ENCODE data around the gene GRM8. TPM values are rescaled to one million over a fixed set of nuclear protein-coding genes. Genes with fewer than 3 reads are reported as not detected.

GRM8 gene
- total RNA-seq, 1 experiment from 2014 or later = 1.8 TPM

DNA sequence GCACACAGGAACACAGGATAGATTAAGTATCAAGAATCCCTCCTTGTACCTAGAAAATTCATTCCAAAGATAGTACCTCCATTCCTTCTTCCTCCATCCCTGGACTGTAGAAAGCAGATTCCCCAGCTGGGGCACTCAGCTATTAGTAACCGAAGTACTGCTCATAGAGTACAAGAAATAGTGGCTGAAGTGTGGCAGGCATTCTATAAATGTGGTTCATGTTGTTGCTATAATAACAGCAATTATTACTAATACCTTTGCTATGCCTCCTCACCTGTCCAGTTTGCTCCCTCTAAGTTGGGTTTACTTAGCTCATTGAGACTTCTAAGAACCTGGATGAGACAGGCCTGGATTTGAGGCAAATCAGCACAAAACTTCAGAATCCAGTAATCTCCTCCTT is 453.2 kb downstream of the GRM8 start:
- WGBS (ENCODE audit: extremely low coverage, insufficient read length, low lambda C conversion rate) = no CpG with 5 or more reads among the region's 1 CpG
- no peak overlapping the region for H2BK12ac ChIP-seq (ENCODE audit: insufficient read length, low read depth, low read length)
- H3K23ac ChIP-seq (ENCODE audit: insufficient read length, low read depth, low read length) = no peak overlapping the region
- H3K27ac ChIP-seq (ENCODE audit: insufficient read length, low read depth, low read length) = no peak overlapping the region
- H3K79me1 ChIP-seq (ENCODE audit: insufficient read depth, low read depth, low read length, poor library complexity, severe bottlenecking) = no peaks in the 10 kb centered on the region
- Mint-ChIP-seq H3K4me3 (no peak overlapping the region), H3K36me3 (ENCODE audit: insufficient read depth in 1 of 3, low read depth in 3 of 3) (no peaks in the 10 kb centered on the region), H3K9me3 (no peaks in the 10 kb centered on the region), H3K4me1 (peaks cover 0 to 4% of the 10 kb centered on the region in 2 experiments; a peak in 1 of 4 replicates), H3K27me3 (ENCODE audit: low read depth) (no peaks in the 10 kb centered on the region; the same call in 1 of the 2 replicates), H3K27ac (no peak overlapping the region)
- no peak overlapping the region for H2BK15ac ChIP-seq (ENCODE audit: low read depth, low read length)
- H2AFZ ChIP-seq (ENCODE audit: low read length) = no peak overlapping the region
- H3K79me2 ChIP-seq (ENCODE audit: insufficient read depth, low read length) = no peaks in the 10 kb centered on the region
- no peak overlapping the region for H4K91ac ChIP-seq (ENCODE audit: insufficient read length, low read depth, low read length)
- no peak overlapping the region for H4K8ac ChIP-seq (replicated peaks; ENCODE audit: insufficient read length, low read depth, low read length)
- no peaks in the 10 kb centered on the region for H3K4me1 ChIP-seq (ENCODE audit: insufficient read depth, low read length)
- H4K20me1 ChIP-seq (ENCODE audit: control insufficient read depth, insufficient read depth, insufficient read length) = no peaks in the 10 kb centered on the region
- H3T11ph ChIP-seq (ENCODE audit: low read length) = no peak overlapping the region
- no peak overlapping the region for H2BK5ac ChIP-seq (ENCODE audit: insufficient read length, low read length)
- H4K5ac ChIP-seq (ENCODE audit: insufficient read length, low read depth, low read length) = no peak overlapping the region
- DNase-seq = no peak
- no peak overlapping the region for H2AK5ac ChIP-seq (ENCODE audit: insufficient read length, low read length)
- no peak overlapping the region for H3K14ac ChIP-seq (ENCODE audit: insufficient read depth, low read length)
- no peaks in the 10 kb centered on the region for H3K9me3 ChIP-seq (ENCODE audit: control insufficient read depth, low read depth, low read length)
- H2BK120ac ChIP-seq (ENCODE audit: low read depth, low read length, poor library complexity, severe bottlenecking) = no peak overlapping the region
- TF ChIP-seq, protein P1, sequence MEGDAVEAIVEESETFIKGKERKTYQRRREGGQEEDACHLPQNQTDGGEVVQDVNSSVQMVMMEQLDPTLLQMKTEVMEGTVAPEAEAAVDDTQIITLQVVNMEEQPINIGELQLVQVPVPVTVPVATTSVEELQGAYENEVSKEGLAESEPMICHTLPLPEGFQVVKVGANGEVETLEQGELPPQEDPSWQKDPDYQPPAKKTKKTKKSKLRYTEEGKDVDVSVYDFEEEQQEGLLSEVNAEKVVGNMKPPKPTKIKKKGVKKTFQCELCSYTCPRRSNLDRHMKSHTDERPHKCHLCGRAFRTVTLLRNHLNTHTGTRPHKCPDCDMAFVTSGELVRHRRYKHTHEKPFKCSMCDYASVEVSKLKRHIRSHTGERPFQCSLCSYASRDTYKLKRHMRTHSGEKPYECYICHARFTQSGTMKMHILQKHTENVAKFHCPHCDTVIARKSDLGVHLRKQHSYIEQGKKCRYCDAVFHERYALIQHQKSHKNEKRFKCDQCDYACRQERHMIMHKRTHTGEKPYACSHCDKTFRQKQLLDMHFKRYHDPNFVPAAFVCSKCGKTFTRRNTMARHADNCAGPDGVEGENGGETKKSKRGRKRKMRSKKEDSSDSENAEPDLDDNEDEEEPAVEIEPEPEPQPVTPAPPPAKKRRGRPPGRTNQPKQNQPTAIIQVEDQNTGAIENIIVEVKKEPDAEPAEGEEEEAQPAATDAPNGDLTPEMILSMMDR (conservative IDR thresholded peaks at IDR 0.05) = no peak
- H3K56ac ChIP-seq (ENCODE audit: insufficient read length, low read depth, low read length) = no peak overlapping the region
- H3K4ac ChIP-seq (ENCODE audit: low read depth, low read length) = no peak overlapping the region
- H3K23me2 ChIP-seq (ENCODE audit: insufficient read length, low read depth, low read length, poor library complexity, severe bottlenecking) = no peaks in the 10 kb centered on the region
- H3K4me2 ChIP-seq (ENCODE audit: insufficient read depth, insufficient read length, low read length) = no peak overlapping the region
- no peak overlapping the region for H3K9ac ChIP-seq (ENCODE audit: extremely low read depth, insufficient read length, low read length)
- no peak overlapping the region for H3K18ac ChIP-seq (ENCODE audit: insufficient read length, low read depth, low read length)
- no peaks in the 10 kb centered on the region for H3K27me3 ChIP-seq (ENCODE audit: insufficient read depth, low read length)
- no peak overlapping the region for H2BK20ac ChIP-seq (ENCODE audit: low read depth, low read length, poor library complexity, severe bottlenecking)

Data from H9 (cell line).